Heart right ventricle (tissue), 16 donors: ENCODE data around the gene C14orf39. TPM values are rescaled to one million over a fixed set of nuclear protein-coding genes. Genes with fewer than 3 reads are reported as not detected.
A peak's percentile ranks its signal among the peaks of the same experiment; 100 is the strongest.

Source experiments
- ATAC-seq, 8 donors: fragments of 200-7000 bp; cut with Tn5 transposase; one replicate each; pipeline ENCODE4 v1.9.1; 2020; ENCODE audit warnings: mild to moderate bottlenecking in 8 of 8, moderate library complexity in 8 of 8, moderate number of reproducible peaks in 1 of 8
- DNase-seq, 2 donors: peaks; one replicate each; pipeline ENCODE4 v3.0.0-alpha.2; 2020
- H3K27ac ChIP-seq, 10 donors: fragments of 200-600 bp; sonication (generic) in 2 of 10; one replicate each; pipeline versions ENCODE4 v1.5.0 to v1.8.0; 2020 to 2022; ENCODE audit warnings: mild to moderate bottlenecking in 3 of 10
- H3K27me3 ChIP-seq, 7 donors: fragments of 200-600 bp; one replicate each; pipeline ENCODE4 v1.8.0; 2021 to 2022; ENCODE audit warnings: mild to moderate bottlenecking in 2 of 7
- H3K36me3 ChIP-seq, 9 donors: fragments of 200-600 bp; sonication (generic) in 1 of 9; one replicate each; pipeline versions ENCODE4 v1.5.0 to v1.8.0; 2020 to 2022; ENCODE audit warnings: mild to moderate bottlenecking in 2 of 9
- H3K4me1 ChIP-seq, 9 donors: fragments of 200-600 bp; sonication (generic) in 1 of 9; one replicate each; pipeline versions ENCODE4 v1.5.0 to v1.8.0; 2020 to 2022; ENCODE audit warnings: mild to moderate bottlenecking in 4 of 9
- H3K4me3 ChIP-seq, 10 donors: fragments of 200-600 bp; sonication (generic) in 2 of 10; one replicate each; pipeline versions ENCODE4 v1.5.0 to v1.8.0; 2020 to 2022; ENCODE audit warnings: mild to moderate bottlenecking in 7 of 10, moderate library complexity in 2 of 10
- H3K9me3 ChIP-seq, 11 donors: fragments of 200-600 bp in 10 of 11; sonication (generic) in 2 of 11; one replicate each; pipeline versions ENCODE4 v1.5.0 to v1.8.0; 2013 to 2022; ENCODE audit warnings: mild to moderate bottlenecking in 2 of 11, control low read depth in 1 of 11, moderate library complexity in 1 of 11
- CTCF ChIP-seq, 9 donors: fragments of 200-600 bp; sonication (generic) in 2 of 9; IDR thresholded peaks; one replicate each; pipeline versions ENCODE4 v1.5.0 to v1.8.0; 2021 to 2022; ENCODE audit warnings: antibody characterized with exemption in 9 of 9, mild to moderate bottlenecking in 5 of 9, moderate library complexity in 1 of 9
- WGBS, 2 donors: extraction: QIAGEN DNeasy Blood & Tissue Kit; methylation state at CpG; one replicate each; pipeline ENCODE4 v1.1.7; 2013; ENCODE audit warnings: inconsistent platforms in 1 of 2; 5-methylcytosine and 5-hydroxymethylcytosine counted together
- intact Hi-C, 10 donors: fragments of 100-400 bp; cut with DNase I; formaldehyde crosslinking; loops; one replicate each; pipeline versions ENCODE4 v1.11.1 to v1.14.2; 2022
- polyA plus RNA-seq, 2 donors: library from polyadenylated mRNA; stranded (reverse); fragments of 200-250 nt; gene quantifications; one replicate each; pipeline ENCODE4 v1.2.3, GENCODE V29; 2013
- total RNA-seq, 10 donors: library from RNA; stranded (reverse); fragmentation: NEBNext Ultra II Directional in 3 of 10; extraction: Animal tissue kit (Norgen Biotek cat#: 25700) in 3 of 10; gene quantifications; one replicate each; pipeline versions ENCODE4 v1.2.1 to v1.2.4, GENCODE V29; 2021 to 2023
- donor health status: Arrhythmogenic right ventricular cardiomyopathy.
- donor health status: ischemic (EF 13 %, LVEDD 7.1; RV severe dilation, severe dysfunction).
- donor health status: healthy with polysubstance abuse.
- donor health status: DM: no; HTN: yes; CAD: no.
- donor health status: DM: no; HTN: no; CAD: no.
- donor health status: ischemic (EF 25% LVEDD 6.9; RV normal size, moderate dysfunction).
- donor health status: ischemic (EF 25% LVEDD 5.7; RV mildly dilated, moderate dysfunction).
- donor health status: healthy.
- donor health status: DM: yes; HTN: yes; CAD: no.
- donor health status: Ischemic cardiomyopathy.
- donor health status: ischemic (EF 35%, LVEDD 5.7; RV mildly dilated, moderate dysfunction).
- donor health status: nonischemic (EF 11% LVEDD 7.7; RV severe dilation, severe dysfunction).
- donor health status: DM: yes; HTN: yes; CAD: no.
- donor health status: PGD.
- donor health status: ischemic (EF 29% LVEDD 5.4; RV normal size, mild dysfunction).
- donor health status: nonischemic (EF 23%, LVEDD 6.1; RV moderate dilation, normal function).

Gene C14orf39
- total and polyA plus RNA-seq, 12 donors: not detected

- H3K27ac ChIP-seq: no peak overlapping the region
- H3K4me1 ChIP-seq: no peaks in the 10 kb centered on the region
- 62 to 63% methylated on average over 1 of the region's 1 CpG for WGBS, 2 donors
- no peaks in the 10 kb centered on the region for H3K36me3 ChIP-seq
- ATAC-seq (no peak), DNase-seq (no peak)
- TF ChIP-seq CTCF (IDR thresholded peaks at IDR 0.05): no peak
- no peaks in the 10 kb centered on the region for H3K9me3 ChIP-seq
- peaks cover 0 to 88% (median 45%) of the 10 kb centered on the region in 7 donors for H3K27me3 ChIP-seq
- intact Hi-C loops: no loop called here
- H3K4me3 ChIP-seq: no peak overlapping the region
These were observed 10.1 kb upstream of the C14orf39 start for GRCh38 chr14:60495946-60496345.

GRCh38 chr14:60490270-60490669, 4.4 kb upstream of the C14orf39 start:
- Histone ChIP-seq H3K27ac (no peak overlapping the region), H3K4me1 (peaks cover 0 to 8% (median 6%) of the 10 kb centered on the region in 9 donors), H3K4me3 (no peak overlapping the region), H3K9me3 (no peaks in the 10 kb centered on the region), H3K27me3 (peaks cover 12 to 100% (median 60%) of the 10 kb centered on the region in 7 donors), H3K36me3 (no peaks in the 10 kb centered on the region)
- no peak for DNase-seq
- no peak for ATAC-seq
- TF ChIP-seq CTCF (IDR thresholded peaks at IDR 0.05): no peak
- intact Hi-C loops: no loop called here
- WGBS, 2 donors: 83 to 91% methylated on average over 3 of the region's 3 CpGs

- intact Hi-C loops: loop anchor here in 1 of 10 donors (10.0 kb wide), 1 partner anchor 293 kb away; no protein-coding TSS in a partner anchor
- ATAC-seq (no peak), DNase-seq (no peak)
- Histone ChIP-seq H3K4me3 (no peak overlapping the region), H3K27ac (no peak overlapping the region), H3K36me3 (no peaks in the 10 kb centered on the region), H3K27me3 (peaks cover 12 to 100% (median 81%) of the 10 kb centered on the region in 7 donors), H3K9me3 (peaks cover 0 to 3% (median 0%) of the 10 kb centered on the region in 11 donors), H3K4me1 (peaks cover 0 to 10% (median 6%) of the 10 kb centered on the region in 9 donors)
- peak in 3 of 9 donors; percentile 16 to 32 (median 18) for TF ChIP-seq CTCF (IDR thresholded peaks at IDR 0.05)
These were observed 2.3 kb upstream of the C14orf39 start for GRCh38 chr14:60488175-60488574.

- Histone ChIP-seq H3K36me3 (no peaks in the 10 kb centered on the region), H3K27ac (no peak overlapping the region), H3K4me3 (no peak overlapping the region), H3K9me3 (peaks cover 0 to 3% (median 0%) of the 10 kb centered on the region in 11 donors), H3K27me3 (peaks cover 12 to 95% (median 84%) of the 10 kb centered on the region in 7 donors), H3K4me1 (peaks cover 0 to 10% (median 6%) of the 10 kb centered on the region in 9 donors)
- intact Hi-C loops: loop anchor here in 1 of 10 donors (10.0 kb wide), 1 partner anchor 292 kb away; no protein-coding TSS in a partner anchor
- no peak for DNase-seq
- 28 to 40% methylated on average over 2 of the region's 2 CpGs for WGBS, 2 donors
- no peak for TF ChIP-seq CTCF (IDR thresholded peaks at IDR 0.05)
- ATAC-seq: no peak
These were observed 1.3 kb upstream of the C14orf39 start for GRCh38 chr14:60487211-60487610.
